NT2/D1 (cell line): ENCODE results near the gene MAGI3.

Source experiments
- SUZ12 ChIP-seq: IDR thresholded peaks from 2 replicates; pipeline ENCODE4 v1.6.1; 2011; ENCODE audit not compliant: insufficient read length, insufficient read depth; ENCODE audit errors: extremely low read depth
- YY1 ChIP-seq: IDR thresholded peaks from 2 replicates; pipeline ENCODE4 v1.6.1; 2011; ENCODE audit not compliant: insufficient read length, insufficient read depth

DNA sequence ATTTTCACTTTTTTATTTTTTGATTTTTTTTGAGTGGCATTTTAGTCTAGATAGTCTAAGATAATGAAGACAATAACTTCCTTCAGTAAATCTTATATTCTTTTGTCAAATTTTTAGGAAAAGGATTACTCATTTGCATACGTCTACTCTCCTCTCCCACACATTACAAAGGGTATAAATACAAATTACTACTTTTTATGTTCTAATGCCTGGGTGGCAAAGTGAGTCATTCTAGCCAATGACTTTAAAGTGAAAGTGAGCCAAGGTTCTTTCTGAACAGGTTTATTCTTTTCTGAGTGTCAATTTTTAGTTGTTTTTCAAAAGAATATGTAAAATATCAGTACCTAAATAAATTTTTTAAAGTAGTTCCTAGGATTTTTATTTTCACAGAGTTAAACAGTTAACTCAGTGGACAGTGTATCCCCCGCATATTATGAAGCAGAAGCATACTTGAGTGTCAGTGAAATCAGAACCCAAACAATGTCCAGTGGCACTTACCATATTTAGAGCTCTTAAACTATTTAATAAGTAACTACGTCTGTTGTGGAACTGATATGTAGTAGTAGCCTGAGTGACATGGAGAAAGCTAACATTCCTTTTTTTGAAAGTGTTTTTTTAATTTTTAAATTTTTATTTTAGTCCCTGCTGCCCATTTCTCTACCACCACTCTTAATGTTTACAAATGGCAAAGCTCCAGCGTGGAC, 227.3 kb downstream of the MAGI3 start:
- TF ChIP-seq SUZ12 (no peak), YY1 (no peak)
